Activated naive CD4-positive, alpha-beta T cell treated with Interleukin-2 at 50 U/mL for 16 hours (primary cell): ENCODE measurements around the gene S100A1.
"Not testable (repeated sequence)": the region's sequence is repeated elsewhere in the genome, so short reads cannot be mapped to it uniquely, and the experiment has no call there.

Experiments
- DNase-seq: peaks from one replicate; pipeline ENCODE4 v3.0.0-alpha.2; 2020

S100A1 gene

DNA sequence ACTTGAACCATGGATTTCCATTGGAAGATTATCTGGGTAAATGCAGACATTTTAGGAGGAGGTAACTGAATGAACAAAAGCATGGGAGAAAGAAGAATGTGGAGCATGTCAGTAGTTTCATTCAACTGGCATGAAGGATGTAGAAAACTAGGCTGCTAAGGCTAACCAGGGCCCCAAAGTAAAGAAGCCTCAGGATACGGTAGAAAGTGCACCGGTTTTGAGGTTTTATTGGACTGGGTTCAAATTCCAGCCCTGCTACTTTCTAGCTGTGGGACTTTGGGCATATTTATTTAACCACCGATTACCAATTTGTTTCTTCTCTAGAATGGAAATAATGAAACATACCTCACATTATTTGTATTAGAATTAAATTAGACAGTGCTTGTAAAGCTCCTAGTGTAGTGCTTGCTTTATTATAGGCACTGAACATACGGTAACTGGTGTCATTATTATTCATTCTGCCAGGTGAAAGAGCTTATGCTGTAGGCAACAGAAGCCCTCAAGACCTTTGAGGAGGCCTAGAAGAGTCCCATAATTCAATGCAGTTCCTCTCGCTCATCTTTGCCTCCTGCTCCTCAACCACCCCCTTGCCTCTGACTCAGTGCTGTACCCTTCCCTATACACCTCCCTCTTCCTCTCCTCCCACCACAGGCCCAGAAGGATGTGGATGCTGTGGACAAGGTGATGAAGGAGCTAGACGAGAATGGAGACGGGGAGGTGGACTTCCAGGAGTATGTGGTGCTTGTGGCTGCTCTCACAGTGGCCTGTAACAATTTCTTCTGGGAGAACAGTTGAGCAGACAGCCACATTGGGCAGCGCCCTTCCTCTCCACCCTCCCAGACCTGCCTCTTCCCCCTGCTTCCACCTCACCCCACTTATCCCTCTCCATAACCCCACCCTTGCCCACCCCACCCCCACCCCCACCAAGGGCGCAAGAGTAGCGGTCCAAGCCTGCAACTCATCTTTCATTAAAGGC is 3.1 kb downstream of the S100A1 start:
- DNase-seq, result no peak

GRCh38 chr1:153633161-153633753 is 5.0 kb downstream of the S100A1 start:
- DNase-seq, result no peak

DNA sequence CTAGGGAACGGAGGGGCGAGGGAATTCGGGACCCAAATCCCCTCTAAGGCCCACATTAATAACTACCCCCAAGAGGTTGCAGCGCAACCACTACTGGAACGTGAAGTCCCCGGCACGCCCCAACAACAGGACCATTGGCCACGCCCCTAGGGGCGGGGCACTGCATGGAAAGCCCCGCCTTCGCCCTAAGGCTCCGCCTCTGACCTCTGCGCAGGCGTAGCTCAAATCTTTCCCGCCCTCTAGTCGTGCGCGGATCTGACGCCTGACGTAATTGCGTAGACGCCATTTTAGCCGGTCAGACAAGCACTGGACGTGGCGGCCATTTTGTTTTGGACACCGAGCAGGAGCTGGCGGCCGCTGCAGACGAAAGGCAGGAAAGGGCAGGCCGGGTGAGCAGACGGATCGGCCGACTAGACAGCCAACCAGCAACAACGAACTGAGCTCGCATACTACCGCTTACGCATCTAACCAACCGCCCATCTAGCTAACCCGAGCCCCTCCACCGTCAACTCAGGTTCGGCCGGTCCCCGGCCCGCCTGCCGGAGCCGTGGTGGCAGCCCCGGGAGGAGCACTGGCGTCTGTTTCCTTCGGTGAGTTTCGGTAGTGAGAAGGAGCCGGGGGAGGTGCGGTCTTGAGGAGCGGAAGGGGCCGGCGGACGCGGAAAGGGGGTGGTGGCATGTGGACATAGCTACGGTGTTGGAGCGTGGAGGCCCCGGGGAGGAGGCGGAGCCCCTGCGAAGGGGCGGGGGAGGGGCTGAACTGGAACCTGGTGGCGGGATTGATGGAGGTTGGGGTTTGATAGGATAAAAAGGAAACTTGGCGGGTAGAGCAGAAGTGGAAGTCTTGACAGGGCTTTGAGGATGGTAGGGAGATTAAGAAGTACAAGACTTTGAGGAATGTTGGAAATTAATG is 5.8 kb downstream of the S100A1 start, which contains the start of gene CHTOP:
CHTOP (plus strand) TSS at position 313 of the 912 bp plus-strand sequence. CDS start 2,523 bp downstream, outside the sequence.
- DNase-seq, result peak; percentile 95

- no peak for DNase-seq
These were observed 7.6 kb downstream of the S100A1 start for GRCh38 chr1:153635872-153636271.

GRCh38 chr1:153636312-153636711 is 8.1 kb downstream of the S100A1 start:
- no peak for DNase-seq

DNA sequence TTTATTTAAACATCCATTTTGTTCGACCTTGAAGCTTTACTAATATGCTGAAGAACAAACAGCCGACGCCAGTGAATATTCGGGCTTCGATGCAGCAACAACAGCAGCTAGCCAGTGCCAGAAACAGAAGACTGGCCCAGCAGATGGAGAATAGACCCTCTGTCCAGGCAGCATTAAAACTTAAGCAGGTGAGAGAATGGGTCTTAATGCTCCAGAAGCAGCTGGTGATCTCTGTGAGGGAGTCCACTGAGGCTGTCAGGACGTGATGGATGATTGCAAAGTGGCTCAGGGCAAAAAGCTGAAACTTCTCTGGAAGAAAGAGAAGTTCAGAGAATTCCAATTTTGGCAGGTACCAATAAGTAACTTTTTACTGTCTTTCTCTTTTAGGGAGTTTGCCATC is 10.0 kb downstream of the S100A1 start:
- no peak for DNase-seq

GRCh38 chr1:153639280-153639679 is 11.0 kb downstream of the S100A1 start:
- DNase-seq, result no peak

GRCh38 chr1:153640213-153640612 is 12.0 kb downstream of the S100A1 start:
- DNase-seq, result not testable (repeated sequence)

DNA sequence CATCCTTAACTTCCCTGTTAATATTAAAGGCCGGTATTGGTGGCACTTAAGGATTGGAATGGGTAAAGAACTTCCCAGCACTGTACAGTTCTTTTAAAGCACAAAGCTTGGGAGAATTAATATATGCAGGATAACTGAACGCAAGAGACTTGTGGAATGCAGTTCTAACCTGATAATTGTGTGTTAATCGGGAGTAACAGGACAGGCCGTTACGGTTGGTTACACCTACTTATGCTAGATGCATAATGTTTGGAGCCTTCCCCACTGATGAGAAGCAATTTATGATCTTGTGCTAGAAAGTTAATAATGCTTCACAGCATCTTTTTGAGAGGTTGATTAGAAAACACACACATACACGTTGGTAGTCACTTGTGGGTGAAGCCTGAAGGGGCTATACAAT is 12.6 kb downstream of the S100A1 start:
- no peak for DNase-seq

DNA sequence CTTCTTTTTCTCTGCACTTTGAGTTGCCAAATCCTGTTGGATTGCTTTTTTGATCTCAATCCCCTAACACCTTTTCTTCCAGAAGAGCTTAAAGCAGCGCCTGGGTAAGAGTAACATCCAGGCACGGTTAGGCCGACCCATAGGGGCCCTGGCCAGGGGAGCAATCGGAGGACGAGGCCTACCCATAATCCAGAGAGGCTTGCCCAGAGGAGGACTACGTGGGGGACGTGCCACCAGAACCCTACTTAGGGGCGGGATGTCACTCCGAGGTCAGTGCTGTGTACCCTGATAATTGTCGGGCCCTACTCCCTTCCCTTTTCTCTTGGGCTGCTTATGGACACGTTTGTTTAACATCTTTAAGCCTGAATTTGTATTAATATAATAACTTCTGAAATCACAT is 13.9 kb downstream of the S100A1 start:
- no peak for DNase-seq

- no peak for DNase-seq
These were observed 14.9 kb downstream of the S100A1 start for GRCh38 chr1:153643100-153643499.

GRCh38 chr1:153643816-153644215 is 15.6 kb downstream of the S100A1 start:
- DNase-seq, result no peak

DNA sequence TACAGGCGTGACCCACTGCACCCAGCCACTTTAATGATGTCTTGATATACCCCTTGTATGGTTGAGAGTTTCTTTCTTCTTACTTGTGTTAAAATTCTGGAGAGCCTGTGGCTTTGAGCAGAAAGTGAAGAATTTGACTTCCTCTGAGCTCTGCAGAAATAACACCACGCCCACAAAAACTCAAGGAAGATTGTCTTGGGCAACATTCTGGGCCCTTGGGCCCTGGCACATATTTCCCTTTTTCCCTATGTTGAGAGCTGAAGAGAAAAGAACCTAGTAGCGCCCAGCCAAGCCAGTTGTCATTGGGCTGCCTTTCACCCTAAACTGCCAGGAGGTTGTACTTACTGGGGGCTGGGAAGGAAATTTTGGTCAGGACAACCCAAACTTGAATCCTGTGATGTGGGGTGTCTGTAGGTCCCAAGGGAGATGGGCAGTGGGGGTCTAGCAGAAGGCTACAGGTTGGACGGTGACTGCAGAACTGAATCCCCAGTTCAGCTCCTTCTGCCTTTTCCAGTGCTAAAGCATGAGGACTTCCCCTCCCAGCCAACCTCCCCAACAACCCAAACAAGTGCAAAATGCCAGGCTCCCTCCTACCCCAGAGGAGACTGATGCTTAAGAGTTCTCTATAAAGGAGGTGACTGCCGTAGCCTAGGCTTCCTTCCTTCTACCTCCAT is 18.6 kb downstream of the S100A1 start:
- no peak for DNase-seq

GRCh38 chr1:153647346-153647714 is 19.1 kb downstream of the S100A1 start:
- no peak for DNase-seq

GRCh38 chr1:153648000-153648643 is 19.9 kb downstream of the S100A1 start:
- DNase-seq, result no peak

DNA sequence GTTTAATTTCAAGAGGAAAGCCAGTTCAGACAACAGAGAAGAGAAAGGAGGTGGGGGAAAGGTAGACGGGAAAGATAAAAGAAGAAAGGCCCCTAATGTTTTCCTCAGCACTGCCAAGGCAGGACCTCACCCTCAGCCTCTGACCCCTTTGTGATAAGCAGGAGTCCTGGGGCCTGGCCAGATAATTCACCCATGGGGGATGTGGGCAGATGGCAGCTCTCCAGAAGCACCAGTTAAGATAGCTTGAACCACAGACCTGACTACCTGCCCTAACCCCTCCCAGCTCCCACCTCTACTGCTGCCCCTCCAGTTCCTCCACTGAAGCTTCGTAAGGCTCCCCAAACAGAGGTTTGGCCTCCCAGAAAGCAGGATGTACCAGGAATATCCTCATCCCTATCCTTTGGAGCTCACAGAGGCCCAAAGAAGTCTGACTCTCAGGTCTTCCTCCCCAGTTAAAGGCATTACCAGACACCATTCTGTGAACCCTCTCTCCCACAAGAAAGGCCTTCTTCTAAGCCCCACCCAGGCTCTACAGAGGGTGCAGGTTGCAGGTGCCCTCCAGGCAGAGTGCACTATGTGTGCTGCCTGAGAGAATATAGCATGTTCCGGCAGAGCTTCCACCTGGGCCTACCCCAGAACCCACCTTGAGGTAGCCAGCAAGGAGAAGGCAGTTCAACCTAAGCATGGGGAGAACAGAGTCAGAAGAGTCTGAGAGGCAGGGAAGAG is 21.1 kb downstream of the S100A1 start:
- DNase-seq, result no peak

GRCh38 chr1:153649863-153650235 is 21.6 kb downstream of the S100A1 start:
- DNase-seq, result no peak

DNA sequence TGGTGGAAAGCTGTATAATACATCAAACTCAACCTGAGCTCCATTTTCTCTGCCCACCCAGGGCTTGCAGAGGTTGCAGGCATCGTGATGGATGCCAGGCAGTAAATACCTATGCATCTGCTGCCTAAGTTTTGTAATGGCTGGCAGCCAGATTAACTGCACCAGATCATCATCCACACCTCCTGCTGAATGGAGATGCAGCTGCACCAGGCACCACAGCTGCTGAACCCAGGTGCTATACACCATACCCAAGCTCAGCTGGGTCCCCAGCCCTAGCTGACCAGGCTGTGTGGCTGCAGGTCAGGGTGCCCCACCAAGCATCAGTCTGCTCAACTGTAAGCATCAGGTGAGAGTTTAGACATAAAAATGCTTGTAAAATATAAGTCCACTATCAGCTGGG is 23.5 kb downstream of the S100A1 start:
- DNase-seq, result no peak

GRCh38 chr1:153652805-153653500 is 24.7 kb downstream of the S100A1 start:
- DNase-seq, result no peak

GRCh38 chr1:153655333-153655732 is 27.1 kb downstream of the S100A1 start:
- no peak for DNase-seq
